ENCODE data around the gene RNF212. TPM values are rescaled to one million over a fixed set of nuclear protein-coding genes. Genes with fewer than 3 reads are reported as not detected.

Gene RNF212
- total and polyA plus RNA-seq, 12 donors, result 0.21 to 2.1 (median 0.31) TPM; not detected in 4

DNA sequence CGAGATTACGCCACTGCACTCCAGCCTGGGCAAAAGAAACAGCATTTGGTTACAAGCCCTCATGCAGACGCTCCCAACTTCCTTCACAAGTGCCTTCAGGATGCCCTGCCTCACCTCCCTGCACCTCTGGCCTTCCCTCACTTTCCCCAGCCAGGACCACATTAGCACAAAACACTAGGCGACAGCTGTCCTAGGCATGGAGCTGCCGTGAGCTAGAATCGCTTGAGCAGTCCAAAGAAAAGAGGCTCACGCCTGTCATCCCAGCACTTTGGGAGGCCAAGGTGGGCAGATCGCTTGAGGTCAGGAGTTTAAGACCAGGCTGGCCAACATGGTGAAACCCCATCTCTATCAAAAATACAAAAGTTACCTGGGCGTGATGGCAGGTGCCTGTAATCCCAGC, 15.8 kb downstream of the RNF212 start:
- peaks cover 0 to 3% (median 0%) of the 10 kb centered on the region in 7 donors for H3K27me3 ChIP-seq
- no peak overlapping the region for H3K27ac ChIP-seq
- intact Hi-C loops (cut with DNase I), result no loop called here
- no peaks in the 10 kb centered on the region for H3K9me3 ChIP-seq
- no peak for DNase-seq
- ATAC-seq, result no peak
- H3K36me3 ChIP-seq, result no peaks in the 10 kb centered on the region
- no peaks in the 10 kb centered on the region for H3K4me1 ChIP-seq
- H3K4me3 ChIP-seq, result no peak overlapping the region
- TF ChIP-seq, protein P1, sequence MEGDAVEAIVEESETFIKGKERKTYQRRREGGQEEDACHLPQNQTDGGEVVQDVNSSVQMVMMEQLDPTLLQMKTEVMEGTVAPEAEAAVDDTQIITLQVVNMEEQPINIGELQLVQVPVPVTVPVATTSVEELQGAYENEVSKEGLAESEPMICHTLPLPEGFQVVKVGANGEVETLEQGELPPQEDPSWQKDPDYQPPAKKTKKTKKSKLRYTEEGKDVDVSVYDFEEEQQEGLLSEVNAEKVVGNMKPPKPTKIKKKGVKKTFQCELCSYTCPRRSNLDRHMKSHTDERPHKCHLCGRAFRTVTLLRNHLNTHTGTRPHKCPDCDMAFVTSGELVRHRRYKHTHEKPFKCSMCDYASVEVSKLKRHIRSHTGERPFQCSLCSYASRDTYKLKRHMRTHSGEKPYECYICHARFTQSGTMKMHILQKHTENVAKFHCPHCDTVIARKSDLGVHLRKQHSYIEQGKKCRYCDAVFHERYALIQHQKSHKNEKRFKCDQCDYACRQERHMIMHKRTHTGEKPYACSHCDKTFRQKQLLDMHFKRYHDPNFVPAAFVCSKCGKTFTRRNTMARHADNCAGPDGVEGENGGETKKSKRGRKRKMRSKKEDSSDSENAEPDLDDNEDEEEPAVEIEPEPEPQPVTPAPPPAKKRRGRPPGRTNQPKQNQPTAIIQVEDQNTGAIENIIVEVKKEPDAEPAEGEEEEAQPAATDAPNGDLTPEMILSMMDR (IDR thresholded peaks at IDR 0.05), result no peak
- 89 to 91% methylated on average over 9 of the region's 9 CpGs for WGBS, 2 donors

DNA sequence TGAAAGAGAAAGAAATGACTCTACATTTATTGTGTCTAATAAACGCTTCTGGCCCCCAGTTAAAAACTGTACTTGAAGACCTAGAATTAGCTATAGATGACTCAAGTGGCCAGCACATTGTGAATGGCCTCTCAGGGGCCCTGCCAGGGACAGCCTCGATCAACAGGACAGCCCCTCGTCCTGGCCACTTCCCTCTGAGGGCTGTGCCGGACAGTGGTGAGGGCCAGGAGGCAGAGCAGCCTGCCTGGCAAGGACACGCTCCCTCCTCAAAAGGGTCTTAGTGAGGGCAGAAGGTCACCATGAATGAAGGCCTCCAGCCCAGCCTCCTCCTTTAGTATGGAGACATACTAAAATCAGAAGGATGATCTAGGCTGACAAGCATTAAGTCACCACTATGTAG, 16.5 kb downstream of the RNF212 start:
- Histone ChIP-seq H3K9me3 (no peaks in the 10 kb centered on the region), H3K27me3 (peaks cover 0 to 3% (median 0%) of the 10 kb centered on the region in 7 donors), H3K36me3 (no peaks in the 10 kb centered on the region), H3K4me1 (no peaks in the 10 kb centered on the region), H3K4me3 (no peak overlapping the region), H3K27ac (no peak overlapping the region)
- no peak for ATAC-seq
- TF ChIP-seq, protein P1 (IDR thresholded peaks at IDR 0.05), result no peak
- intact Hi-C loops (cut with DNase I), result no loop called here
- DNase-seq, result no peak
- WGBS, 2 donors, result 76 to 85% methylated on average over 5 of the region's 5 CpGs

DNA sequence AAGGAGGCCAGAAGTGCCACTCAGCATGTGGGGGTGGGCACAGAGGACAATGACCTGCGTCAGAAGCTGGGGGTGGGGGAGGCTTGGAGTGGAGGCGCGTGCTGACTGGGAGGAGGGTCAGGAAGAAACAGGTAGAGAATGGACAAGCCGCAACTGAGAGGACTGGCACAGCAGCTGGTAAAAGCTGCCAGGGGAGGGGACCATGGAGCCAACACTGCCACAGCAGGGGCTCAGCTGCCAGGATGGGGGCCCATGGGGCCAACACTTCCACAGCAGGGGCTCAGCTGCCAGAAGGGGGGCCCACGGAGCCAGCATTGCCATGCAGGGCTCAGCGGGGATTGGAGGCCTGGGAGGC, 19.1 kb downstream of the RNF212 start:
- H3K36me3 ChIP-seq, result no peaks in the 10 kb centered on the region
- TF ChIP-seq, protein P1 (IDR thresholded peaks at IDR 0.05), result no peak
- H3K27ac ChIP-seq, result no peak overlapping the region
- intact Hi-C loops (cut with DNase I), result no loop called here
- no peaks in the 10 kb centered on the region for H3K4me1 ChIP-seq
- H3K4me3 ChIP-seq, result no peak overlapping the region
- DNase-seq (no peak), ATAC-seq (no peak)
- H3K9me3 ChIP-seq, result peaks cover 0 to 3% (median 0%) of the 10 kb centered on the region in 11 donors
- no peaks in the 10 kb centered on the region for H3K27me3 ChIP-seq
- 56 to 66% methylated on average over 6 of the region's 6 CpGs for WGBS, 2 donors

DNA sequence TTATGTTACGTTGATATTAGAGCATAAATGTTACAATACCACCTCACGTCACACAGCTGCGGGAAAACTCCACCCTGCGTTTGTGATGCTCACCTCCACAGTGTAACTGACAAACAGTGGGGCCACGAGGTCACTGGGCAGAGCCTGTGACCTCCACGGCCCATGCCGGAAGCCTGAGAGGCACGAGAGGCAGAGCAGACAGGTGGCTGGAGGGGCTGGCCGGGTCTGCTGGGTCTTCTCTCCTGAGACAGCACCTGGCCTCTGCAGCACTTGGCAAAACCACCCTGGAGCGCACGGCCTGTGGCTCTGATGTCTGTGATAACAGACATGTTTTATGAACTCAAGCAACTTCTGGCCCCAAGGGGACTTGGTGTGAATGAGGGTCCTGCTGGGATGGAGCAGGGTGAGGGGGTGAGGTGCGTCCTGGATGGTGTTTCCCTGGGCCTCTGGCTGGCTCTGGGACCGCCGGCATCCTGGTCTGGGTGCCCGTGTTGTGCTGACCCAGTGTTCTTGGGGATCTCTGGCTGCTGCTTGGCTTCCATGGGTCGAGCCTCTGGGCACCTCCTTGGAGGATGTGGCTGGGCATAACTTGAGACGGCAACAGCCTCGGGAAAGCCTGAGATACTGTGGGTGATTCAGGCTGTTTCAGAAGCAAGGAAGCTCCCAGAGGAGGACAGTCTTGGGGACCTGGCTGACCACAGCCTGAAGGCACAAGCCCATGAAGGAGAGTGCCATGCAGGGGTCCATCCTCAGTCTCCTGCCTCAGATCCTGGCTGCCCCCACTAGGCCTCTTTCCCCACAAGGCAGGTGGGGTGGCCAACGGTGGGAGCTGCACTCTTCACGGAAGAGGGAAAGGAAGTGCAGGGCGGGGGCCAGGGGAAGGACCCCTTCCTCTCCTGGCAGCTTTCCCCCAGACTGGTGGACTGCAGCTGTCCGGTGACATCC, 19.7 kb downstream of the RNF212 start:
- Histone ChIP-seq H3K9me3 (peaks cover 0 to 9% (median 0%) of the 10 kb centered on the region in 11 donors), H3K4me1 (no peaks in the 10 kb centered on the region), H3K27me3 (peaks cover 0 to 5% (median 0%) of the 10 kb centered on the region in 7 donors), H3K27ac (no peak overlapping the region), H3K36me3 (no peaks in the 10 kb centered on the region), H3K4me3 (no peak overlapping the region)
- TF ChIP-seq, protein P1 (IDR thresholded peaks at IDR 0.05), result no peak
- 73 to 74% methylated on average over 22 of the region's 22 CpGs for WGBS, 2 donors
- intact Hi-C loops (cut with DNase I), result no loop called here
- no peak for ATAC-seq
- DNase-seq, result no peak
